GM19455 (cell line): Measurements from ENCODE around the gene SRGN.

Experiments
- ATAC-seq: cut with Tn5 transposase; IDR thresholded peaks from one replicate; pipeline ENCODE4 v1.9.1; 2021; ENCODE audit not compliant: unreplicated experiment

The SRGN gene

DNA sequence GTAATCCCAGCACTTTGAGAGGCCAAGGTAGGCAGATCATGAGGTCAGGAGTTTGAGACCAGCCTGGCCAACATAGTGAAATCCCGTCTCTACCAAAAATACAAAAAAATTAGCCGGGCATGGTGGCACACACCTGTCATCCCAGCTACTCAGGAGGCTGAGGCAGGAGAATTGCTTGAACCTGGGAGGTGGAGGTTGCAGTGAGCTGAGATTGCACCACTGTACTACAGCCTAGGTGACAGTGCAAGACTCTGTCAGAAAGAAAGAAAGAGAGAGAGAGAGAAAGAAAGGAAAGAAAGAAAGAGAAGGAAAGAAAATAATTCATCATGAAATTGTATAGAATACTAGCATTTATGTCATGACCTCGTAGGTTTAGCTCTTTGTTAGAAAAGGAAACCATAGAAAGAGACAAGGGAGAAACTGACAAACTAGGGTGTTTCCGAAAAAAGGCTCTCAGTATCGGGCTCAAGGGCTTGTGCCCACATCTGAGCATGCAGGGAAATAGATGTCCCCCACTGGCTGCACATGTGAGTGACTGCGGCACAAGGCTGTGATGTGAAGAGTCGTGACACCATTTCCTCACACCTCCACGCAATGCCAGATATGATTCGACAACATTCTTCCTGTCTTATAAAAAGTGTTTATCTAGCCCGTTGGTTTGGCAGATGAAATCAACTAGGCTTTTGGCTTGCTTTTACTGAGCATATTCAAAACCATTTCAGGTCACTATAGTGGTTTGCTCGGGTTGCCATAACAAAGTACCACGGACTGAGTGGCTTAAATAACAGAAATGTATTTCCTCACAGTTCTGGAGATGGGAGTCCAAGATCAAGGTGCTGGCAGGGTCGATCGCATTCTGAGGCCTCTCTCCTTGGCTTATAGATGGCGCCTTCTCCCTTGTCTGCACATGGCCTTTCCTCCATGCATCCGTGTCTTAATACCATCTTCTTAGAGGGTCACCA, 2.0 kb downstream of the SRGN start:
- ATAC-seq, result peak; percentile 36

DNA sequence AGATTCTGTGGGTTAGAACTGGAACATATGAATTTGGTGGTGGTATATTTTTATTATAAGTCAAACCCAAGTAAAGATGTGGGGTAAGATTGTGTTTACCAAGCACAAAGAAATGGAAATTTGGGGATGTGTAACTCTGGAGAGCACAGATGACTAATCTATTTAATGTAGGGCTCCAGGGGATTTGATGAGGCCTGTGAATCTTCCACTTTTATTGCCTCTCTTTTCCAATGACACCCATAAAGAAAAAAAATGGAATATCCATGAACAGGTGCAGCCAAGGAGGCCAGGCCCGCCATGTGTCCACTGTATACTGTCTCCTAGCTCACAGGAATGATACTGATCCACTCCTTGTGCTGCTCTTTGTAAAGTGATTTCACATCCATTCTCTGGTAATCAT, 2.8 kb downstream of the SRGN start:
- ATAC-seq, result no peak

DNA sequence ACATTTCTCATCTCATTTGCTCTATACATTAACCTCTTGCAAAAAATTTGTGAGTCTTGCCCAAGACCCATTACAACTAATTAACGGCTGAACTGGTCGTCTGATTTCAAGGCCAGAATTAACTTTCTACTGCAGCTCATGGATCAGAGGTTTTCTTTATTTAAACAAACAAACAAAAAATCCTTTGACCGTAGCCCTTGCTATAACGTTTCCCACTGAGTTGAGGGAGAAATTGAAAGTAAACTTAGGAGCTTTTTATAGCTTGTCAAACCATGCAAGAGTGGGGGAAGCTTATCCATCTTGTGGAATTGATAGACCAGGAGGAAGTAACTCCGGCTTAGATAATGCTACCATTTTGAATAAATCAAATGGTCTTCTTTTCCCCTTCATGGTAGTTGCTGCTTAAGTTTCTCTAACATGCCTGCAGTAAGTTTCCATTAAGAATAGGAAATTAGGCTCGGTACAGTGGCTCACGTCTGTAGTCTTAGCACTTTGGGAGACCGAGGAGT, 3.3 kb downstream of the SRGN start:
- ATAC-seq, result no peak

DNA sequence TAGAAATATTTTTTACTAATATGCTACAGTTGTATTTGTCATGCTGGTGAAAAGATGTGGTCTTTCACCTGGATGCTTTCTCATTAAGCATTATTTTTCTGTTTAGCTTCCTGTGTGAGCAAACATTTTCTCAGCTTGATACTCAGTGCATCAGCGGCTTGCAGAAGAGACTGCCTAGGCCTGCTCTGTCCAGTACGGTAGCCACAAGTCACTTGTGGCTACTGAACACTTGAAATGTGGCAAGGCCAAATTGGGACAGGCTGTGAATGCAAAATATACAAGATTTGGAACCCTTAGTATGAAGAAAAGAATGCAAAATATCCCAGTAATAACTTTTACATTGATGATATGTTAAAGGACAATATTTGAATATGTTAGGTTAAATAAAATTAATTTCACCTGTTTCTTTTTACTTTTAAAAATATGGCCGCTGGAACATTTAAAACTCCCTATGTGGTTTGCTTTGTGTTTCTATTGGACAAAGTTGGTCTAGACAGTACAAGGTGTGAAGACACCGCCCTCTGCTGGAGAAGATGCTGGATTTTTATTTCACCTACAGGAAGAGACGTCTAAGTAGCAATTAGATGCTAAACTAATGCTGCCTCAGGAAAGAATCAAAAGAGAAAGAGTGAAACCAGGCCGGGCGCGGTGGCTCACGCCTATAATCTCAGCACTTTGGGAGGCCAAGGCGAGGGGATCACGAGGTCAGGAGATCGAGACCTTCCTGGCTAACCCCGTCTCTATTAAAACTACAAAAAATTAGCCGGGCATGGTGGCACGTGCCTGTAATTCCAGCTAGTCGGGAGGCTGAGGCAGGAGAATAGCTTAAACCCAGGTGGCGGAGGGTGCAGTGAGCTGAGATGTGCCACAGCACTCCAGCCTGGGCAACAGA, 5.3 kb downstream of the SRGN start:
- ATAC-seq, result no peak

DNA sequence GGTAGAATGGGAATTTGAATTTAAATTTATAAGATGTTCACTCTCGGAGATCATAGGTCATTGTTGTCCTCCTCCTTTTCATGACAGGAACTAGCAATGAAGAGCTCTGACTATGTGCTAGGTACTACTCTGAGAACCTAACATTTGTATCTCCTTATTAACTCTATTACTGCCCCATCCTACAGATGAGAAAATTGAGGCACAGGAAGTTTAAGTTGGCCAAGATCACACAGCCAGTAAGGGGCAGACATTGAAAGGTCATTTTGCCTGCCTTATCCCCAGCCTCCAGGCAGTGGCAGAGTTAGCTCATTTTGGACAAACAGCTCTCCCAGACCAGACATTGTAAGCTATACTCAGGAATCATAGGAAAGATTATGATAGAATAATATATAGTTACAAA, 6.0 kb downstream of the SRGN start:
- ATAC-seq, result no peak

DNA sequence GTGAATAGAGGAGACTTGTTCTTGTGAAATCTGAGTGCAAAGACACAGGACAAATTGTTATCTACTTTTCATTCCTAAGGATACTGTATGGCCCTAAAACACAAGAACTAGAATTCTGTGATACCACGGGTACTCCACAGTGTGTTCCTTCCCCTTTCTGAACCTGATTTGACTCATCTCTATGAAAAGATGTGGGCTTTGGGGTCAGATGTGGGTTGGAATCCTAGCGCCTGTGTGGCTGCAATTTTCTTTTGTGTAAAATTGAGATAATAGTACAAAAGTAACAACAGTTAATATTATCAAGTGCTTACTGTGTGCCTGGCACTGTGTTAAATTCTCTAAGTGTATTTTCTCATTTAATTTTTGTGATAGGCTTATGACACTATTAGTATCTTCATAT, 8.1 kb downstream of the SRGN start:
- no peak for ATAC-seq

DNA sequence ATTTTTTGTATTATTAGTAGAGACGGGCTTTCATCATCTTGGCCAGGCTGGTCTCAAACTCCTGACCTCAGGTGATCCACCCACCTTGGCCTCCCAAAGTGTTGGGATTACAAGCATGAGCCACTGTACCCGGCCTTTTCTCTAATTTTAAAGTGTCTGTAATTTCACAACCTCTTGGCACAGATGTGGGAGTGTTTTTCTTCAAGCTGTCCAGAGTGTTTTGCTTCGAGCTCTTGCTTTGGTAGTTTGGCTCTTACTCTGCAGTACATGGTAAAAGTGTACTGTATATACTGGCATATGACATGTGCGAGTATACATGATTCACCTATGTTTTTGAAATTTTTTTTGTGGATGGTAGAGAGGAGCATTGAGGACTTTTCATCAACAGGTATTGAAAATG, 9.8 kb downstream of the SRGN start:
- no peak for ATAC-seq

DNA sequence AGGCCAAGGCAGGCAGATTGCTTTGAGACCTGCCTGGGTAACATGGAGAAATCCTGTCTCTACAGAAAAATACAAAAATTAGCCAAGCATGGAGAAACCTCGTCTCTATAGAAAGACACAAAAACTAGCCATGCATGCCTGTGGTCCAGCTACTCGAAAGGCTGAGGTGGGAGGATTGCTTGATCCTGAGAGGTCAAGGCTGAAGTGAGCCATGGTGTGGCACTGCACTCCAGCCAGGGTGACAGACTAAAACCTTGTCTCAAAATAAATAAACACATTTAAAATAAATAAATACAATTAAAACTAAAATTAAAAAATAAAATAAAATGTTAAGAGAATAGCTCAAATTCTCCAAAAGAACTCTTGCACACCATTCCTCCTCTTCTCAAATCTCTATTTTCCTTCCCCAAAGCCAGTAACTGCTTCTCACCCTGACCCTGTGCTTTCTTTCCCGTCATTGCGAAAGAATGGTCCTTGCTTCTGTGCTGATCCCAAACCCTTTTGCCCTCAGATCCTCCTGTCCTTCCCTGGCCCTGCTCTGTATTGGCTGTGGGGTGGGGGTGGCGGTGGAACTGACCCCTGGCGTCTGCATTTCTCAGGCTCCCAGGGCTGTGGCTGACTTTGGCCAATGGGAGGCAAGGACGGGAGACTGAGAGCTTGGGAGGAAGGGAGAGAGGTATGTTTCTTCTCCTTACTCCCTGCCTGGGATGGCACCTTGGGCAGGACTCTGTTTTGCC, 12.4 kb downstream of the SRGN start:
- ATAC-seq, result no peak

DNA sequence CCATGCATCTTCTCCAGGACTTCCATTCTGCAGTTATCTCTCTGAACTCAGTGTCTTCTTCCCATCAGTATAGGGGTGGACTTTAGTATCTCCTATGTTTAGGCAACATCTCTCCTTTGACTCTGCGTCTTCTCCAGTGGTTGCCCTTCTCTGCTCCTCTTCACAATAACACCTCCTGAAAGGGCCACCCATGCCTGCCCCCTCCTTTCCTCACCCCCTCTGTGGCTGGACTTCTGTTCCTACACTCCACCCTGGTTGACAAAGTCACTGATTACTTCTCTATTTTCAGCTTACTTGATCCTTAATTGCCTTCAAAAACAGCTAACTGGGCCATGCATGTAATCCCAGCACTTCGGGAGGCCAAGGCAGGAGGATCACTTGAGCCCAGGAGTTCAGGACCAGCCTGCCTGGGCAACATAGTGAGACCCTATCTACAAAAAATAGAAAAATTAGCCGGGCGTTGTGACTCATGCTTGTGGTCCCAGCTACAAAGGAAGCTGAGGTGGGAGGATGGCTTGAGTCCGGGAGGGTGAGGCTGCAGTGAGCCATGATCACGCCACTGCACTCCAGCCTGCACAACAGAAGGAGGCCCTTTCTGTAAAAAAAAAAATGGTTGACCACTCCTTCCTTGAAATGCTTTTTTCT, 13.7 kb downstream of the SRGN start:
- no peak for ATAC-seq

DNA sequence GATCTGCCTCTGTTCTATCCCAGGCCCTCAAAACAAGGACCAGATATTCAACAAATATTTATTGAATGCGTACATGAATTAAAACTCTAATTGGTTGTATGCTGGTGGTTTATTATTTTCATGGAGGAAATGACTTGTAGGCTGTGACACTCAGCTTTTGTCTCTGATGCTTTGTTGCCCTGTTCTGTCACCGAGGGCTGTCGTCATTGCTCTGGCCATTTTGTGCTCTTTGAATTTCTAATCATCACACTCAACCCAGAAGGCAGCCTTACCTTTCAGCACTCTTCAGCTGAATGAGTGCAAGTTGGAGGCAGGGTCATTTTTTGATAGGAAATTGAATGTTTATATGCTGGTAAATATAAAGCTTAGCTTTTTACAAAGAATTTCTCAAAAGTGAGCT, 14.5 kb downstream of the SRGN start:
- ATAC-seq, result no peak

DNA sequence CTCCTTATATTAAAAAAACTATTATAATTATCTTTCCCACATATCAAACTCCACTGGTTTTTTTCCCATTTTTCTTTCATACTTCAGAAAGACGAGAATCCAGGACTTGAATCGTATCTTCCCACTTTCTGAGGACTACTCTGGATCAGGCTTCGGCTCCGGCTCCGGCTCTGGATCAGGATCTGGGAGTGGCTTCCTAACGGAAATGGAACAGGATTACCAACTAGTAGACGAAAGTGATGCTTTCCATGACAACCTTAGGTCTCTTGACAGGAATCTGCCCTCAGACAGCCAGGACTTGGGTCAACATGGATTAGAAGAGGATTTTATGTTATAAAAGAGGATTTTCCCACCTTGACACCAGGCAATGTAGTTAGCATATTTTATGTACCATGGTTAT, 15.9 kb downstream of the SRGN start:
- no peak for ATAC-seq

DNA sequence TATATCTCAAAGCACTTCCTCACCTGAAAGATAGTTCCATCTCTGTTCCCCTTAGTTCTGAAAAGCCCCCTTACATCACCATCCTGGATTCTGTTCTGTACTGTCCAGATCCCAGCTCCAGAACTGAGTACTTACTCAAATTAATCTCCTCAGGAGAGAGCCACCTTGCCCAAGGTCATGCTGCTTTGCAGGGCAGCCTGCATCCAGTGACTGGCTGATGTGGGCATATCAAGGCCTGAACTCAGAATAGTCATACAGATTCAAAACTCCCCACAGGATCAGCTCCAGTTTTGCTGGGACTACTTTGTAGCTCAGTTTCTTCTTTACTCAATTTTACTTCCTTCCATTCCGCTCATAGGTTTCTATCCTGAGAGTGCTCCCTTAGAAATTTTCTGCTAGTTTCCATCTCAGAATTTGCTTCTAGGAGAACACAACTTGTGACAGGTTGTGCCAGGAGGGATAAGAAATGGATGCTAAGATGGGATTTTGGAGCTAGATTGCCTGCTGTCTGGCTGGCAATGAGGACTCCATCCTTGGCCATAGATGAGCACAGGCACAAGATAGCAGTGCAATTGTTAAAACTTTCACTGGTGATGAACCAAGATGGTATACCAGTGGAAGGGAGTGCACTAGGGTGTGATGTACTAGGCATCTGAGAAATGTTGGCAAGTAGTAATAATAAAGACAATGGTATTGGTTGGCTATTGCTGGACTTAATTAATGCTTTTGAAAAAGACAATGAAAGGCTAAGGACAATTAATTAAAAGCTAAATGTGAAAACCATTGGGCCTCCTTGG, 17.3 kb downstream of the SRGN start:
- ATAC-seq, result no peak

DNA sequence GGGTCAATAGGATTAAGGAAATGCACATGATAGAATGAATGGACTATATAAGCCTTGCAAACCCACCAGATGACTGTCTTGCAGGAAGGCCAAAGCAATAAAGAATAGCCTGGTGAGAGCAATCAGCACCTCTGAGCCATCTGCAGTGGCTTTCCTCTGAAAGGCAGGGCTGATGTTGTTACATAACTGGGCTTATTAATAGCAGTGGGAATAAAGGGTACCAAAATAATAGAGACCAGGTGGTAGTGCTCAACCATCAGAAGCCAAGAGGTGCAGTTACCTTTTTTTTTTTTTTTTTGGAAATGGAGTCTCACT, 19.2 kb downstream of the SRGN start:
- no peak for ATAC-seq

DNA sequence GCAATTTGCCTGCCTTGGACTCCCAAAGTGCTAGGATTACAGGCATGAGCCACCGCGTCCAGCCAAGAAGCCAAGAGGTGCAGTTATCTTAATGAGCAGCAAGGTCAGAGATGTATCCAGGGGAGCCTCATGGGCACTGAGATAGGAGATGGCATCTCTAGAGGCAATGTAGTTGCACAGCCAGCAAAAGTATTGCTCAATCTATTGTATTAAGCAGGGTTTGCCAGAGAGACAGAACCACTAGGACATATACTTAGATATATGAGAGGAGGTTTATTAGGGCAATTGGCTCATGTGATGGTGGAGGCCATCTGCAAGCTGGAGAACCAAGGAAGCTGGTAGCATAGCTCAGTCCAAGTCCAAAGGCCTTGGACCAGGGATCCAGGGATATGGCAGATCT, 19.8 kb downstream of the SRGN start:
- ATAC-seq, result no peak

DNA sequence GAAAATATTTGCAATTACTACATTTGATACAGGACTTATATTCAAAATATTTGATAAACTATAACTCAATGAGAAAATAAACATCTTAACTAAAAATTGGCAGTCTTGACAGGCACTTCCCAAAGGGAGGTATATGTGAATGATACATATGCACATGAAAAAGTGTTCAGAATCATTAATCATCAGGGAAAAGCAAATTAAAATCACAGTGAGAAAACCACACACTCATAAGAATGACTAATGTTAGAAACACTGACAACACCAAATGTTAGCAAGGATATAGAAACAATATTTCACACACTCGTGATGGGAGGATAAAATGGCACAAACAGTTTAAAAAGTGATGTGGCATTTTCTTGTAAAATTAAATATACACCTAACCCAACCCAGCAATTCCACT, 32.0 kb downstream of the SRGN start:
- no peak for ATAC-seq

DNA sequence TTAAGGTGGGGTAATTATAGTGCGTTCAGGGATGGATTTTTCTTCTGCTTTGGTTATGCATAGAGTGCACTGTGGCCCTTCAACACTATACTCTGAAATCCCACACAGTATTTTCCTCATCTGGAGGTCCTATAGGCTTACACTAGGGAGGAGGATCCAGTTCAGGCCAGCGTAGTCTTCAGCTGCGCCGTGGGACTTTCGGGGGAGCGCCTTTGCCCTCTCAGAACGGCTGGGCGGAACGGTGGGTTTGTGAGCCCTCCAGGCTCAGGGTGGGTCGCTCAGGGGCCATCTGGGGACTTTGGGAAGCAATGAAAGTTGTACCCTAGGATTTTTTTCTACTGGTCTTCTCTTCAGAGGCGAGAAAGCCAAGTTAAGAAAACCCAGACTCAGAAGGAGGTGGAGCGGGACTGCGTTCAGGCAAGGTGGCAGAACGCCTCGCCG, 35.4 kb downstream of the SRGN start:
- peak; percentile 30 for ATAC-seq

DNA sequence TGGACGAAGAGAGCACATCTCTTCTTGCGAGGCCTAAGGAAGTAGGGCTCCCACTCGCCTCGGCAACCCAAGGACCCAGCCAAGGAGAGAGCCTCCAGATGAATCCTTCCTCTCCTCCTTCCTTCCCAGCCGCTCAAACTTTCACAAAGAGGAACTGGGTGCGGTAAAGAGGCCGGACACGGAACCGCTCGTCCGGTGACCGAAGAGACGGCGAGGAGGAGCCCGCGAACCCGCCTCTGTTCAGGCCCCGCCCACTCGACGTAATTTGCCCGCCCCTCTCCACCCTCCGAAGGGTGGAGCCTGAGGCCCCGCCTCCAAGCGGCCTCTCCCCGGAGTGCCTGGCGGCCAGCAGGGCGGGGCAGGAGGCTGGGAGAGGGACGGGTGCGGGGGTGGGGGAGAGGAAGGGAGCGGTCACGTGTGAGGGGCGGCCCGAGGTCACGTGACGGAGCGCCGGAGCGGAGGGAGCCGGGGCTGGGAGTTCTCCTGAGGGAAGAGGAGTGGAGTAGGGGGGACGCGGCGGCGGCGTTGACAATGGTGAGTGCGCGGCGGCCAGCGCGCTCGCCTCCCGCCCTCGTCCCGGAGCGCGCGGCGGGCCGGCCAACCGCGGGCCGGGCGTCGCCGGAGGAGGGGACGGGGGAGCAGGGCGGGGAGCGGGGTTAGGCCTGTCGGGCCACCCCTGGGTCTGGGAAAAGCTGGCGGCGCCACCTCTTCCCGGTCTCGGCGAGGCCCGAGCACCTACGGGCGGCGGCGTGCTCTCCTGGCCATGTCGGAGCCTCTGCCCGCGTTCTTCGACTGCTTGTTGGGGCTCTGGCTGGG, 36.1 kb downstream of the SRGN start, which contains the start of gene VPS26A:
Gene VPS26A (plus strand): TSS at position 432 of the 816 bp plus-strand sequence. CDS start 100 bp downstream, at position 532.
- ATAC-seq, result peak; percentile 84

DNA sequence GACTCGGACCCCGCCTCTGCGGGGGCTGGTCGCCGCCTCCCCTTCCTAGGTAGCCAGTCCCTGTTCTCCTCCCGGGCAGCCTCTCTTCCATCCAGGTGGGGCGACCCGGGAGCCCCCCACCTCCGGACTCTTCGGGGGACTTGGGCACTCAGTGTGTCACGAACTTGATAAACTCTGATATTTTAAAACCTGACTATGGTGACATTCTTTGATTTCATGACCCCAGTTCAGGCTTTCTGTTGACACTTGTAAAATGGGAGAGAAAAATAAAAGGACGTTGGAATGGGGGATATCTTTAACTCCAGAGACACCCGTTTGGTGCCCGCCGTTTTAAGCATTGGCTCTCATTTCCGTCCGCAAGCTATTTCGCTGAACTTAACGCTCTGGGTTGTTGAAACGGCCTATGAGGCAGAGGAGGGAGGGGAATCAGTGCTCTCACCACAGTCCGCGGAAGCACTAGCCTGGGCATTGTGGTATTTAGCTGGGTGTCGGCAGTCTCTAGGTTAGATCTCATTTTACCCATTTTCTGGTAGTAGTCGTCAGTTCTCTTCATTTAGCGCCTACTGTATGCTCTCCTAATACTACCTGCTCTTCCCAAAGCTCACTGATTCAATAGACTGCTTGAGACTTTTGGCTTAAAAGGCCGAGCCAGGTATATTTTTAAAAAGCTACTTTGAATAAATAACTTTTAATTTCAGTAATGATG, 36.8 kb downstream of the SRGN start:
- peak; percentile 21 for ATAC-seq
